Neural cell (in vitro differentiated cells): ENCODE results near the gene RABEPK. TPM values are rescaled to one million over a fixed set of nuclear protein-coding genes. Genes with fewer than 3 reads are reported as not detected.

ENCODE experiments used
- H2AFZ ChIP-seq: fragments of 200-600, 300-800 bp; sonication (generic), shearing (Covaris generic); 2 replicates; pipeline ENCODE4 v1.6.0; 2014; ENCODE audit warnings: low read depth, mild to moderate bottlenecking, antibody characterized with exemption, low read length, moderate library complexity
- H3F3A ChIP-seq: fragments of 200-600 bp; shearing (Covaris generic); 2 replicates; pipeline ENCODE4 v1.6.1; 2016; ENCODE audit warnings: mild to moderate bottlenecking, moderate library complexity, mixed read lengths, antibody characterized with exemption, low read length; ENCODE audit not compliant: insufficient read depth, poor library complexity, severe bottlenecking
- H3K27ac ChIP-seq: fragments of 200-600, 300-800 bp; sonication (generic), shearing (Covaris generic); 2 replicates; pipeline ENCODE4 v1.5.1; 2014; ENCODE audit warnings: mild to moderate bottlenecking, low read length, moderate library complexity
- H3K27me3 ChIP-seq: fragments of 300-800, 200-600 bp; sonication (generic), shearing (Covaris generic); 2 replicates; pipeline ENCODE4 v1.6.0; 2014; ENCODE audit warnings: mild to moderate bottlenecking, low read depth, low read length, moderate library complexity; ENCODE audit not compliant: insufficient read depth
- H3K36me3 ChIP-seq: fragments of 300-800, 200-600 bp; sonication (generic), shearing (Covaris generic); 2 replicates; pipeline ENCODE4 v1.5.1; 2014; ENCODE audit warnings: mild to moderate bottlenecking, antibody characterized with exemption, low read length, moderate library complexity; ENCODE audit not compliant: insufficient read depth
- H3K4me2 ChIP-seq: fragments of 300-800, 200-600 bp; sonication (generic), shearing (Covaris generic); 2 replicates; pipeline ENCODE4 v1.6.0; 2014; ENCODE audit warnings: mild to moderate bottlenecking, low read length
- H3K4me3 ChIP-seq: fragments of 300-800, 200-600 bp; sonication (generic), shearing (Covaris generic); 2 replicates; pipeline ENCODE4 v1.5.1; 2014; ENCODE audit warnings: mild to moderate bottlenecking, low read length, moderate library complexity
- H3K79me2 ChIP-seq: fragments of 200-600 bp; shearing (Covaris generic); replicated peaks from 2 replicates; pipeline ENCODE4 v1.6.0; 2014; ENCODE audit warnings: mild to moderate bottlenecking, low read length, moderate library complexity; ENCODE audit not compliant: insufficient read depth
- H3K9ac ChIP-seq: fragments of 300-800, 200-600 bp; sonication (generic), shearing (Covaris generic); 2 replicates; pipeline ENCODE4 v1.6.1; 2016; ENCODE audit warnings: mild to moderate bottlenecking, low read length, mixed read lengths
- H3K9me2 ChIP-seq: fragments of 200-600 bp; shearing (Covaris generic); 2 replicates; pipeline ENCODE4 v1.6.1; 2016; ENCODE audit warnings: mild to moderate bottlenecking, low read length, mixed read lengths; ENCODE audit not compliant: insufficient read depth
- H3K9me3 ChIP-seq: fragments of 200-600, 300-800 bp; sonication (generic), shearing (Covaris generic); 2 replicates; pipeline ENCODE4 v1.6.1; 2016; ENCODE audit warnings: mild to moderate bottlenecking, mixed run types, low read length, moderate library complexity, mixed read lengths
- H4K20me1 ChIP-seq: fragments of 200-600 bp; shearing (Covaris generic); 2 replicates; pipeline ENCODE4 v1.6.1; 2016; ENCODE audit warnings: mild to moderate bottlenecking, mixed run types; ENCODE audit not compliant: insufficient read depth
- CTCF ChIP-seq: fragments of 450-650 bp; IDR thresholded peaks from 2 replicates; pipeline ENCODE4 v1.5.1; 2014; ENCODE audit warnings: antibody characterized with exemption, mild to moderate bottlenecking, moderate library complexity; ENCODE audit not compliant: poor library complexity, severe bottlenecking
- EP300 ChIP-seq: fragments of 450-650 bp; conservative IDR thresholded peaks from 2 replicates; pipeline ENCODE4 v1.6.1; 2014; ENCODE audit warnings: antibody characterized with exemption, mild to moderate bottlenecking, moderate library complexity; ENCODE audit not compliant: poor library complexity, severe bottlenecking
- EZH2 ChIP-seq: fragments of 200-600, 300-800 bp; shearing (Covaris generic), sonication (generic); IDR thresholded peaks from 2 replicates; pipeline ENCODE4 v1.6.1; 2014; ENCODE audit warnings: antibody characterized with exemption, low read length, borderline replicate concordance, mild to moderate bottlenecking; ENCODE audit not compliant: insufficient read depth, poor library complexity, severe bottlenecking
- MXI1 ChIP-seq: fragments of 450-650 bp; conservative IDR thresholded peaks from 2 replicates; pipeline ENCODE4 v1.6.1; 2014; ENCODE audit warnings: antibody characterized with exemption, mild to moderate bottlenecking; ENCODE audit not compliant: poor library complexity, severe bottlenecking
- POLR2AphosphoS5 ChIP-seq: IDR thresholded peaks from 2 replicates; pipeline ENCODE4 v1.6.1; 2012
- RAD21 ChIP-seq: fragments of 450-650 bp; conservative IDR thresholded peaks from 2 replicates; pipeline ENCODE4 v1.6.1; 2014; ENCODE audit warnings: antibody characterized with exemption, mild to moderate bottlenecking, moderate library complexity
- REST ChIP-seq: IDR thresholded peaks from 2 replicates; pipeline ENCODE4 v1.6.1; 2012; ENCODE audit warnings: borderline replicate concordance
- SMC3 ChIP-seq: fragments of 450-650 bp; conservative IDR thresholded peaks from 2 replicates; pipeline ENCODE4 v1.6.1; 2014; ENCODE audit warnings: antibody characterized with exemption, mild to moderate bottlenecking, moderate library complexity; ENCODE audit not compliant: poor library complexity
- TAF1 ChIP-seq: IDR thresholded peaks from 2 replicates; pipeline ENCODE4 v1.6.1; 2012; ENCODE audit warnings: low read depth
- polyA plus RNA-seq: library from polyadenylated mRNA; depleted of rRNA; stranded (reverse); fragments of >200 nt; gene quantifications from 2 replicates; pipeline ENCODE4 v1.2.3, GENCODE V29; 2014

The RABEPK gene
- polyA plus RNA-seq, 1 donor from 2014 or later = 58.2 TPM

- no peak for TF ChIP-seq CTCF
- H3K79me2 ChIP-seq = peaks cover 15% of the 10 kb centered on the region
- H3K9ac ChIP-seq = no peak overlapping the region
- H3K4me2 ChIP-seq = no peak overlapping the region
- no peaks in the 10 kb centered on the region for H4K20me1 ChIP-seq
- no peaks in the 10 kb centered on the region for H3F3A ChIP-seq
- H3K27ac ChIP-seq = no peak overlapping the region
- H3K36me3 ChIP-seq = no peaks in the 10 kb centered on the region
- H3K4me3 ChIP-seq = no peak overlapping the region
- no peaks in the 10 kb centered on the region for H3K27me3 ChIP-seq
- H3K9me3 ChIP-seq = no peaks in the 10 kb centered on the region
- H3K9me2 ChIP-seq = no peaks in the 10 kb centered on the region
- H2AFZ ChIP-seq = no peak overlapping the region
Measured at GRCh38 chr9:125258160-125258785, 57.9 kb downstream of the RABEPK start.

DNA sequence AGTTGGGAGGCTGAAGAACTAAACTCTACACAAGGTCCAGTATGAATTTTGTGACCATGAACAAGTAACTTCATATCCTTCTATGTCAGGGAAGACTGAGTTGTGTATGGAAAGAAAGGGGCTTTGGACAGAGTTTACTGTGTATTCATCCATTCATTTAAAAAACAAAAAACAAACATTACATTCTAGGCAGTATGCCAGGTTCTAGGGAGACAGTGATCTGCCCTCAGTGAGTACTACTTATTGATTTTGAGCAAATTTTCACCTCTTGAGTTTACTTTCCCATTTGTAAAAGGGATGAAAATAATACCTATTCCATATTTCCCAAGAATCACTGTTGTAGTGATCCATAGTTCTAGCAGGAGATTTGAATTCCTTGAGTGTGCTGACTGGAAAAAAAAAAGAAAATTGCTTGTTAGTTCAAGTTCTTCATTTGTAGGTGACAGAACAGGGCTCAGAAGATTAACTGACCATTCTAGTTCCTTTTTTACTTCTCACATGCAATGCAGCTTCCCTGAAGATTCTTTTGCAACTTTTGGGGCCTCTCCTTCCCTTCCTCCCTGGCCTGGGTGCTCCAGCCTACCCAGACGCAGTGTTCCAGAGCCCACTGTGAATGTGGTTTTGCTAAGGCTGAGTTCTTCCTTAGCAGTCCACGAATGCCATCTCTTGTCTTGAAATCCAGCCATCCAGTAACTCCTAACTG, 58.6 kb downstream of the RABEPK start:
- Histone ChIP-seq H2AFZ (no peak overlapping the region), H3K9ac (no peak overlapping the region), H3F3A (no peaks in the 10 kb centered on the region), H3K36me3 (no peaks in the 10 kb centered on the region), H3K27me3 (no peaks in the 10 kb centered on the region), H3K9me3 (no peaks in the 10 kb centered on the region), H4K20me1 (no peaks in the 10 kb centered on the region), H3K4me2 (no peak overlapping the region), H3K27ac (no peak overlapping the region), H3K4me3 (no peak overlapping the region), H3K9me2 (no peaks in the 10 kb centered on the region), H3K79me2 (peaks cover 22% of the 10 kb centered on the region)
- TF ChIP-seq POLR2AphosphoS5 (no peak), SMC3 (no peak), TAF1 (no peak), MXI1 (no peak), RAD21 (no peak), EZH2 (no peak), CTCF (no peak), EP300 (no peak), REST (no peak)
